ENCODE results near the gene DPF3. TPM values are rescaled to one million over a fixed set of nuclear protein-coding genes. Genes with fewer than 3 reads are reported as not detected.

DPF3 gene
- total and polyA plus RNA-seq, 2 donors from 2014 or later: 2.3 to 2.8 TPM

GRCh38 chr14:72619881-72620280, 274.0 kb downstream of the DPF3 start:
- Histone ChIP-seq H3K9ac (ENCODE audit: low read length in 3 of 3) (no peak overlapping the region), H3K4me3 (ENCODE audit: low read length in 3 of 3) (no peak overlapping the region), H3K9me3 (ENCODE audit: control insufficient read depth in 2 of 3, insufficient read depth in 1 of 3, low read length in 3 of 3) (no peaks in the 10 kb centered on the region), H3K27me3 (ENCODE audit: control insufficient read depth, insufficient read depth, low read length) (no peaks in the 10 kb centered on the region), H3K27ac (ENCODE audit: low read depth in 2 of 2, low read length in 2 of 2) (no peak overlapping the region), H3K4me1 (ENCODE audit: control insufficient read depth in 2 of 3, insufficient read depth in 2 of 3, low read depth in 1 of 3, low read length in 3 of 3) (peaks cover 2 to 7% (median 6%) of the 10 kb centered on the region in 3 donors), H3K36me3 (ENCODE audit: control insufficient read depth in 2 of 3, insufficient read depth in 3 of 3, low read length in 3 of 3) (no peaks in the 10 kb centered on the region)
- intact Hi-C loops (cut with DNase I): no loop called here
- DNase-seq: no peak
- no peak for FAIRE-seq
- TF ChIP-seq, protein P1, sequence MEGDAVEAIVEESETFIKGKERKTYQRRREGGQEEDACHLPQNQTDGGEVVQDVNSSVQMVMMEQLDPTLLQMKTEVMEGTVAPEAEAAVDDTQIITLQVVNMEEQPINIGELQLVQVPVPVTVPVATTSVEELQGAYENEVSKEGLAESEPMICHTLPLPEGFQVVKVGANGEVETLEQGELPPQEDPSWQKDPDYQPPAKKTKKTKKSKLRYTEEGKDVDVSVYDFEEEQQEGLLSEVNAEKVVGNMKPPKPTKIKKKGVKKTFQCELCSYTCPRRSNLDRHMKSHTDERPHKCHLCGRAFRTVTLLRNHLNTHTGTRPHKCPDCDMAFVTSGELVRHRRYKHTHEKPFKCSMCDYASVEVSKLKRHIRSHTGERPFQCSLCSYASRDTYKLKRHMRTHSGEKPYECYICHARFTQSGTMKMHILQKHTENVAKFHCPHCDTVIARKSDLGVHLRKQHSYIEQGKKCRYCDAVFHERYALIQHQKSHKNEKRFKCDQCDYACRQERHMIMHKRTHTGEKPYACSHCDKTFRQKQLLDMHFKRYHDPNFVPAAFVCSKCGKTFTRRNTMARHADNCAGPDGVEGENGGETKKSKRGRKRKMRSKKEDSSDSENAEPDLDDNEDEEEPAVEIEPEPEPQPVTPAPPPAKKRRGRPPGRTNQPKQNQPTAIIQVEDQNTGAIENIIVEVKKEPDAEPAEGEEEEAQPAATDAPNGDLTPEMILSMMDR (IDR thresholded peaks at IDR 0.05; ENCODE audit: borderline replicate concordance, extremely low read depth, insufficient read depth): no peak

- no peak for FAIRE-seq
- peak in 3 of 5 donors; percentile 38 to 66 (median 43) for DNase-seq
- no peak overlapping the region for H3K4me3 ChIP-seq (ENCODE audit: low read length in 3 of 3)
- H3K27me3 ChIP-seq (ENCODE audit: control insufficient read depth, insufficient read depth, low read length): no peaks in the 10 kb centered on the region
- TF ChIP-seq, protein P1 (IDR thresholded peaks at IDR 0.05; ENCODE audit: borderline replicate concordance, extremely low read depth, insufficient read depth): no peak
- H3K9ac ChIP-seq (ENCODE audit: low read length in 3 of 3): no peak overlapping the region
- intact Hi-C loops (cut with DNase I): no loop called here
- peaks cover 2 to 7% (median 6%) of the 10 kb centered on the region in 3 donors for H3K4me1 ChIP-seq (ENCODE audit: control insufficient read depth in 2 of 3, insufficient read depth in 2 of 3, low read depth in 1 of 3, low read length in 3 of 3)
- H3K9me3 ChIP-seq (ENCODE audit: control insufficient read depth in 2 of 3, insufficient read depth in 1 of 3, low read length in 3 of 3): no peaks in the 10 kb centered on the region
- no peak overlapping the region for H3K27ac ChIP-seq (ENCODE audit: low read depth in 2 of 2, low read length in 2 of 2)
- no peaks in the 10 kb centered on the region for H3K36me3 ChIP-seq (ENCODE audit: control insufficient read depth in 2 of 3, insufficient read depth in 3 of 3, low read length in 3 of 3)
These were observed 274.8 kb downstream of the DPF3 start for GRCh38 chr14:72619111-72619571.

DNA sequence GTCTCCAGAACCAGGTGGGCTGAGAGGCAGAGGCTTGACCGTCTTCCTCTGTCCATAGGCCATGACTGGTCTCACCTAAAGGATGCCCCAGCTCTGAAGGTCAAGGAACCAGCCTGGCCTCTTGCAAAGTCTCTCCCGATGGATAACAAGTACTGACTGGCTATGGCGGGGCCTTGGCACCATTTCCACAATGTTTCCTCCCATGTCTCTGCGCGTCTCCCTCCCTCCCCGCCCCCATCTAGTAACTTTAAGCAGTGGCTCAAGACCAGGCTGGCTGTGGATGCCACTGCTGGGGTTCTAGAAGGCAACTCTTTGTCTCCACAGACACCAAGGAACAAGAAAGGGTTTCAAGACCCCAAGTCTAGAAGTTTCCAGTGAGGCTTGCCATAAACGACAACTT, 275.5 kb downstream of the DPF3 start:
- Histone ChIP-seq H3K4me1 (ENCODE audit: control insufficient read depth in 2 of 3, insufficient read depth in 2 of 3, low read depth in 1 of 3, low read length in 3 of 3) (peaks cover 4 to 7% (median 6%) of the 10 kb centered on the region in 3 donors), H3K27me3 (ENCODE audit: control insufficient read depth, insufficient read depth, low read length) (no peaks in the 10 kb centered on the region), H3K9ac (ENCODE audit: low read length in 3 of 3) (no peak overlapping the region), H3K4me3 (ENCODE audit: low read length in 3 of 3) (no peak overlapping the region), H3K36me3 (ENCODE audit: control insufficient read depth in 2 of 3, insufficient read depth in 3 of 3, low read length in 3 of 3) (no peaks in the 10 kb centered on the region), H3K27ac (ENCODE audit: low read depth in 2 of 2, low read length in 2 of 2) (no peak overlapping the region), H3K9me3 (ENCODE audit: control insufficient read depth in 2 of 3, insufficient read depth in 1 of 3, low read length in 3 of 3) (no peaks in the 10 kb centered on the region)
- intact Hi-C loops (cut with DNase I): no loop called here
- FAIRE-seq (no peak), DNase-seq (no peak)
- TF ChIP-seq, protein P1 (IDR thresholded peaks at IDR 0.05; ENCODE audit: borderline replicate concordance, extremely low read depth, insufficient read depth): no peak
